PC-3 (cell line): Measurements from ENCODE around the gene PSMD13.

Experiments
- CTCF ChIP-seq: fragments of 300-600 bp; sonication (generic); conservative IDR thresholded peaks from 2 replicates; pipeline ENCODE4 v1.5.1; 2017; ENCODE audit warnings: antibody characterized with exemption, low read depth, mild to moderate bottlenecking, low read length
- EZH2 ChIP-seq: fragments of 300-600 bp; sonication (generic); IDR thresholded peaks from one replicate; pipeline ENCODE4 v1.6.1; 2017; ENCODE audit warnings: antibody characterized with exemption, mild to moderate bottlenecking, low read length; ENCODE audit not compliant: unreplicated experiment
- EZH2phosphoT487 ChIP-seq: fragments of 300-600 bp; sonication (generic); IDR thresholded peaks from 2 replicates; pipeline ENCODE4 v1.6.1; 2018; ENCODE audit warnings: mild to moderate bottlenecking, antibody characterized with exemption, low read length, borderline replicate concordance

GRCh38 chr11:240315-240714, 3.5 kb downstream of the PSMD13 start:
- no peak for TF ChIP-seq EZH2
- TF ChIP-seq CTCF, result no peak
- no peak for TF ChIP-seq EZH2phosphoT487
